Kidney (tissue), 14 donors: ENCODE measurements around the gene SLIT1. TPM values are rescaled to one million over a fixed set of nuclear protein-coding genes. Genes with fewer than 3 reads are reported as not detected.

Experiments used
- DNase-seq, 5 donors: peaks; one replicate each; pipeline ENCODE4 v3.0.0-alpha.2; 2013 to 2020
- FAIRE-seq: peaks from 2 replicates; lab custom pipeline; 2012; peaks lifted over from hg19 to GRCh38; lab: Jason Lieb, UNC
- H3K27ac ChIP-seq, 2 donors: one replicate each; pipeline ENCODE4 v1.7.0; 2013; ENCODE audit warnings: low read depth in 2 of 2, low read length in 2 of 2, inconsistent platforms in 1 of 2
- H3K27me3 ChIP-seq: one replicate; pipeline ENCODE4 v1.7.1; 2013; ENCODE audit warnings: low read length, inconsistent platforms; ENCODE audit not compliant: control insufficient read depth, insufficient read depth
- H3K36me3 ChIP-seq, 3 donors: one replicate each; pipeline versions ENCODE4 v1.7.0 to v1.7.1; 2013; ENCODE audit warnings: low read length in 3 of 3, control low read depth in 1 of 3, inconsistent platforms in 1 of 3; ENCODE audit not compliant: insufficient read depth in 3 of 3, control insufficient read depth in 2 of 3
- H3K4me1 ChIP-seq, 3 donors: one replicate each; pipeline versions ENCODE4 v1.7.0 to v1.7.1; 2013; ENCODE audit warnings: low read length in 3 of 3, inconsistent platforms in 1 of 3, low read depth in 1 of 3; ENCODE audit not compliant: control insufficient read depth in 2 of 3, insufficient read depth in 2 of 3
- H3K4me3 ChIP-seq, 3 donors: one replicate each; pipeline versions ENCODE4 v1.7.0 to v1.8.1; 2013; ENCODE audit warnings: low read length in 3 of 3, control low read depth in 1 of 3, inconsistent platforms in 1 of 3
- H3K9ac ChIP-seq, 3 donors: one replicate each; pipeline versions ENCODE4 v1.7.0 to v1.7.1; 2013; ENCODE audit warnings: low read length in 3 of 3, control low read depth in 1 of 3, inconsistent platforms in 1 of 3
- H3K9me3 ChIP-seq, 3 donors: one replicate each; pipeline versions ENCODE4 v1.7.0 to v1.7.1; 2013; ENCODE audit warnings: low read length in 3 of 3, control low read depth in 1 of 3, inconsistent platforms in 1 of 3; ENCODE audit not compliant: control insufficient read depth in 2 of 3, insufficient read depth in 1 of 3
- CTCF ChIP-seq: IDR thresholded peaks from 3 replicates; pipeline ENCODE4 v1.5.1; 2012; ENCODE audit warnings: mild to moderate bottlenecking, moderate library complexity, borderline replicate concordance; ENCODE audit not compliant: insufficient read depth; ENCODE audit errors: extremely low read depth
- intact Hi-C: fragments of 100-400 bp; cut with DNase I; formaldehyde crosslinking; loops from one replicate; pipeline ENCODE4 v1.11.1; 2022
- polyA plus RNA-seq: library from polyadenylated mRNA; stranded (reverse); fragments of 350-450 nt; fragmentation: Illumina TruSeq; extraction: RNeasy Lipid Tissue Mini Kit (QIAGEN cat#74804); gene quantifications from one replicate; pipeline ENCODE4 v1.2.3, GENCODE V29; 2014; ENCODE audit warnings: low read depth, low replicate concordance; ENCODE audit not compliant: insufficient read depth
- total RNA-seq: library from RNA; stranded (reverse); fragmentation: NEBNext Ultra II Directional; extraction: Animal tissue kit (Norgen Biotek cat#: 25700); gene quantifications from one replicate; pipeline ENCODE4 v1.2.1, GENCODE V29; 2021
- donor health status: control.
- donor health status: control.
- donor health status: control.
- donor health status: control.
- donor health status: control.
- donor health status: DM: yes; HTN: yes; CAD: no.
- donor health status: Normal renal cell carcinoma (clear cell type).

SLIT1 gene
- total and polyA plus RNA-seq, 2 donors from 2014 or later = 0.06 to 0.35 TPM

DNA sequence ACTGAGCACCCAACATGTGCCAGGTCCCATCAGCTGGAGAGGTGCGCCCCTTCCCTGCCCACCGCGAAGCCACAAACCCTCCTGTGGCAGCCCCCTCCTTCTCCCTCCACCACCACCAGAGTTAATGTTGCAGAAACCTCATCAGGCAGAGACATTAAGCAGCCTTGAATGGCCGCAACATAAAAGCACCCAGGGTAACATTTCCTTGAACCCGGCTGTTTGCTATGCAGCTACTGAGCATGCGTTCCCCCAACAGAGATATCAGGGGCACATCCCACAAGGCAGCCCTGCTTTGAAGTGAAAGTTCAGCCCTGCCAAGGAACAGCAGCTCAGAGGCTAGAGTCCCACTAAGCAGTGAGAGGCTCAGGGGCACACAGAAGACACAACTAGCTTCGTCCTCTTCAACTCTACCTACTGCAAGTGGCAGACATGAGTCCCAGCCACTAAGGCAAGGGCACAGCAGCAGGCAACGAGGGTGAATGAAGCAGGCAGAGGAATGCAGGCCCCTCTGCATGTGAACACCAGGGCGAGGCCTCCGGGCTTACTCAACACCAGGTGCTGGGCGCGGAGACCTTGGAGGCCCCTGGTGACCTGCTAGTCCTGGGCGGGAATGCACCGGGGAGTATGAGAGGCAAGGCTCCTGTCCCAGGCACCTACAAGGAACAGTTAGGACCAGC is 107.4 kb downstream of the SLIT1 start:
- DNase-seq (peak in 4 of 5 donors; percentile 57 to 84 (median 69)), FAIRE-seq (no peak)
- Histone ChIP-seq H3K36me3 (no peaks in the 10 kb centered on the region), H3K9ac (no peak overlapping the region), H3K4me1 (no peaks in the 10 kb centered on the region), H3K4me3 (no peak overlapping the region), H3K9me3 (no peaks in the 10 kb centered on the region), H3K27me3 (no peaks in the 10 kb centered on the region), H3K27ac (no peak overlapping the region)
- TF ChIP-seq CTCF = no peak
- intact Hi-C loops = loop anchor here (10.0 kb wide), 1 partner anchor 126 kb away; no protein-coding TSS in a partner anchor

DNA sequence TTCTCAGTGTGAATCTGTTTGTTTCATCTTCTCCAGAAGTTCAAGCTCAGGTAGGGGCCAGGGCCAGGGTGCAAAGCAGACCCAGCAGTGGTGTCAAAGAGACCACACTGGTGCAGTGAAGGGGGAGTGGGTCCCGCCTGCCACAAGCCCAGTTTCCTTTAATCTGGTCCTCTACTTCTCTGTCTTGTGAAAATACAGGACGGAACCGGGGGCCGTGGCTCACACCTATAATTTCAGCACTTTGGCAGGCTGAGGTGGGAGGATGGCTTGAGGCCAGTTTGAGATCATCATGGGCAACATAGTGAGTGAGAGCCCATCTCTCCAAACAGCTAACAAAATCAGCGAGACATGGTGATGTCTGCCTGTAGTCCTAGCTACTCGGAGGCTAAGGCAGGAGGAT is 109.0 kb downstream of the SLIT1 start:
- Histone ChIP-seq H3K4me1 (no peaks in the 10 kb centered on the region), H3K9ac (no peak overlapping the region), H3K4me3 (no peak overlapping the region), H3K27me3 (no peaks in the 10 kb centered on the region), H3K27ac (no peak overlapping the region), H3K36me3 (no peaks in the 10 kb centered on the region), H3K9me3 (no peaks in the 10 kb centered on the region)
- DNase-seq (no peak), FAIRE-seq (no peak)
- TF ChIP-seq CTCF = no peak
- intact Hi-C loops = loop anchor here (10.0 kb wide), 1 partner anchor 128 kb away; no protein-coding TSS in a partner anchor

DNA sequence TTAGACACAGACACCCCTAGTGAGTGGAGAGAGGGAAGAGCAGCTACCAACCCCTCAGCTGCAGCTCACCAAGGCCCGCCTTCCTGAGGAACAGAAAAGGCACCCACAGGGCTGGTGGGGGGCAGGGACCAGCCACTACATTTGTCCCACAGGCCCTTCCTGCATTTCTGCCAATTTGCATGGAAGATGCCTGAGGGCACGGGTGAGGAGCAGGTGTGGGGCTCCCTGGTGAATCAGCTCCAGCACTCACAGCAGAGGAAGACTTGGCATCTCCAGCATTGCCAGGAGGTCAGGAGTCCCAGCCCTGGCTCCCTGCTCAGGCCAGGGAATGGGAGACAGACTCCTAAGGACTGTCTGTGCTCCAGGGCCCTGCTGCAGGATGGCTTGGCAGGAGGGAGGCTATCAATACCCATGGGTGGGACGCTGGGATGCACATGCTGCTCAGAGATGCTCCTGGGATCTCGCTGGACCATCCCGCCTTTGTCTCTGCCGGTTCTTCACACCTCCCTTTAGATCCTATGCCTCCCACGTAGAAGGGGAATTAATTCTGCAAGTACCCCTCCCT is 109.7 kb downstream of the SLIT1 start:
- no peaks in the 10 kb centered on the region for H3K4me1 ChIP-seq
- no peak for FAIRE-seq
- H3K4me3 ChIP-seq = no peak overlapping the region
- no peak for DNase-seq
- no peak overlapping the region for H3K27ac ChIP-seq
- H3K27me3 ChIP-seq = no peaks in the 10 kb centered on the region
- no peaks in the 10 kb centered on the region for H3K36me3 ChIP-seq
- intact Hi-C loops = loop anchor here (10.0 kb wide), 1 partner anchor 129 kb away; no protein-coding TSS in a partner anchor
- TF ChIP-seq CTCF = no peak
- H3K9me3 ChIP-seq = no peaks in the 10 kb centered on the region
- no peak overlapping the region for H3K9ac ChIP-seq
